Measurements from ENCODE around the gene DLGAP1.

The DLGAP1 gene

GRCh38 chr18:3864669-3865298 is 590.3 kb downstream of the DLGAP1 start:
- DNase-seq (ENCODE audit: low read depth), result no peak

GRCh38 chr18:3863593-3863992 is 591.5 kb downstream of the DLGAP1 start:
- DNase-seq (ENCODE audit: low read depth), result no peak

GRCh38 chr18:3863006-3863405 is 592.1 kb downstream of the DLGAP1 start:
- no peak for DNase-seq (ENCODE audit: low read depth)

- no peak for DNase-seq (ENCODE audit: low read depth)
Observed at GRCh38 chr18:3861495-3861894, 593.6 kb downstream of the DLGAP1 start.

- no peak for DNase-seq (ENCODE audit: low read depth)
Observed at GRCh38 chr18:3857544-3857943, 597.6 kb downstream of the DLGAP1 start.

- DNase-seq (ENCODE audit: low read depth), result no peak
Observed at GRCh38 chr18:3855966-3856365, 599.1 kb downstream of the DLGAP1 start.

GRCh38 chr18:3852321-3852720 is 602.8 kb downstream of the DLGAP1 start:
- DNase-seq (ENCODE audit: low read depth), result no peak

GRCh38 chr18:3851159-3851558 is 603.9 kb downstream of the DLGAP1 start:
- DNase-seq (ENCODE audit: low read depth), result no peak

- DNase-seq (ENCODE audit: low read depth), result no peak
Observed at GRCh38 chr18:3848316-3848715, 606.8 kb downstream of the DLGAP1 start.

- no peak for DNase-seq (ENCODE audit: low read depth)
Observed at GRCh38 chr18:3845161-3845560, 609.9 kb downstream of the DLGAP1 start.

- no peak for DNase-seq (ENCODE audit: low read depth)
Observed at GRCh38 chr18:3842844-3843243, 612.3 kb downstream of the DLGAP1 start.

GRCh38 chr18:3840766-3841165 is 614.3 kb downstream of the DLGAP1 start:
- no peak for DNase-seq (ENCODE audit: low read depth)

- DNase-seq (ENCODE audit: low read depth), result no peak
Observed at GRCh38 chr18:3839581-3839981, 615.5 kb downstream of the DLGAP1 start.

GRCh38 chr18:3836483-3837335 is 618.4 kb downstream of the DLGAP1 start:
- DNase-seq (ENCODE audit: low read depth), result no peak

GRCh38 chr18:3832025-3832638 is 623.0 kb downstream of the DLGAP1 start:
- DNase-seq (ENCODE audit: low read depth), result no peak

GRCh38 chr18:3830604-3831003 is 624.5 kb downstream of the DLGAP1 start:
- DNase-seq (ENCODE audit: low read depth), result no peak

GRCh38 chr18:3827236-3827845 is 627.8 kb downstream of the DLGAP1 start:
- DNase-seq (ENCODE audit: low read depth), result no peak

GRCh38 chr18:3826021-3826420 is 629.1 kb downstream of the DLGAP1 start:
- no peak for DNase-seq (ENCODE audit: low read depth)

GRCh38 chr18:3824101-3824500 is 631.0 kb downstream of the DLGAP1 start:
- no peak for DNase-seq (ENCODE audit: low read depth)

- DNase-seq (ENCODE audit: low read depth), result no peak
Observed at GRCh38 chr18:3823073-3823472, 632.0 kb downstream of the DLGAP1 start.

- no peak for DNase-seq (ENCODE audit: low read depth)
Observed at GRCh38 chr18:3821524-3821923, 633.6 kb downstream of the DLGAP1 start.

- DNase-seq (ENCODE audit: low read depth), result no peak
Observed at GRCh38 chr18:3819961-3820360, 635.1 kb downstream of the DLGAP1 start.

All from non-pigmented ciliary epithelial cell (primary cell).